Hematopoietic multipotent progenitor cell (in vitro differentiated cells): ENCODE results near the gene KIAA1586. TPM values are rescaled to one million over a fixed set of nuclear protein-coding genes. Genes with fewer than 3 reads are reported as not detected.
"Not testable (repeated sequence)": the region's sequence is repeated elsewhere in the genome, so short reads cannot be mapped to it uniquely, and the experiment has no call there.

Source experiments
- DNase-seq, 3 donors: peaks; one replicate each; pipeline ENCODE4 v3.0.0-alpha.2; 2011 to 2015; ENCODE audit warnings: low read depth in 2 of 3, low spot score in 2 of 3
- total RNA-seq: library from RNA; depleted of rRNA; stranded (reverse); fragments of >200 nt; gene quantifications from one replicate; pipeline ENCODE4 v1.2.3, GENCODE V29; 2012

Gene KIAA1586, protein sequence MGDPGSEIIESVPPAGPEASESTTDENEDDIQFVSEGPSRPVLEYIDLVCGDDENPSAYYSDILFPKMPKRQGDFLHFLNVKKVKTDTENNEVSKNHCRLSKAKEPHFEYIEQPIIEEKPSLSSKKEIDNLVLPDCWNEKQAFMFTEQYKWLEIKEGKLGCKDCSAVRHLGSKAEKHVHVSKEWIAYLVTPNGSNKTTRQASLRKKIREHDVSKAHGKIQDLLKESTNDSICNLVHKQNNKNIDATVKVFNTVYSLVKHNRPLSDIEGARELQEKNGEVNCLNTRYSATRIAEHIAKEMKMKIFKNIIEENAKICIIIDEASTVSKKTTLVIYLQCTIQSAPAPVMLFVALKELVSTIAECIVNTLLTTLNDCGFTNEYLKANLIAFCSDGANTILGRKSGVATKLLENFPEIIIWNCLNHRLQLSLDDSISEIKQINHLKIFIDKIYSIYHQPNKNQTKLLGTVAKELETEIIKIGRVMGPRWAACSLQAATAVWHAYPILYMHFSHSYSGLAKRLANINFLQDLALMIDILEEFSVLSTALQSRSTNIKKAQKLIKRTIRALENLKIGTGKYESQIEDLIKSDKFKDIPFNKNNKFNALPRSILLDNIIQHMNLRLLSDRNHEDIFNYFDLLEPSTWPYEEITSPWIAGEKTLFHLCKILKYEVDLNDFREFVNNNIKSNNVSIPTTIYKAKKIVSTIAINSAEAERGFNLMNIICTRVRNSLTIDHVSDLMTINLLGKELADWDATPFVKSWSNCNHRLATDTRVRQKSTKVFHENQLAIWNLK
- 5.4 TPM for total RNA-seq

DNA sequence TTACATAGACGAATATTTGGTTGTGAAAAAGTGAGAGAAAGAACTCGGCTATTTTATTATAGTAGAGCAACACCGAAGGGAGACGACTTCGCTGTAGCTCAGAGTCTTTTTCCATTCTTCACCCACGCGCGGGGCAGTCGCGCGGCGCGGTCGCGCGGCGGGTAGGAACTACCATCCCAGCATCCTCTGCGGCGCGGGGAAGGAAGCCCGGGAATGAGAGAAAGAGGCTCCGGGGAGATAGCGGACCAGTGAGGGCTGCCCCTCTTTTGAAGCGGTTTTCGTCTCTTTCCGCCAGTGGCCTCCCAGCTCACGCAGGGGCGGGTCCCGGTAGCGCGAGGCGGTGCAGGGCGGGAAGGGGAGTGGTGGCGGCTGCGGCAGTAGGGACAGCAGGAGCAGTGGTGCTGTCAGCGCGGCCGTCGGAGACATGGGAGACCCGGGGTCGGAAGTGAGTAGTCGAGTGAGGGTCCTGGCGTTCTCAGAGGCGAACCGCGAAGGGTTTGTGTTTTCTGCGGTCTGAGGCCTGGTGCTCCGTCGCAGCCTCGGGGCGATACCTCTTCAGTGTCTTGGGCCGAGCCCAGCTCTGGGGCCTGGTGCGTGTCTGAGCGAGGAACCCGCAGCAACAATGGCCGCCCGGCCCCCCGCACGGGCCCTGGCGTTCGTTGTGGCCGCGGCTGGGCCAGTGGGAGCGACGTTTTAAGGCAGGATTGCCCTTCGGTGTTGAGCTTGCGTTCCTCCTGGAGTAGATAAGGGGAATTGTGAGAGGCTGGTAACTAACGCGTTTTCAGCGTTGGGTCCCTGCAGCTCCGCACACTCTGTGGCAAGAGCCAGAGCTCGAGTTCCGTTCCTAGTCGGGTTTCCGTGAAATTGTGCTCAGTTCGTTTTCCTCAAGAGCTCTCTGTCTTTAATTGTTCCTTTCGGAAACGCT lies at the start of gene KIAA1586:
Gene KIAA1586 (plus strand): TSS at position 362 of the 925 bp plus-strand sequence. CDS start 63 bp downstream, at position 425.
- peak; percentile 59 to 84 (median 82) for DNase-seq

DNA sequence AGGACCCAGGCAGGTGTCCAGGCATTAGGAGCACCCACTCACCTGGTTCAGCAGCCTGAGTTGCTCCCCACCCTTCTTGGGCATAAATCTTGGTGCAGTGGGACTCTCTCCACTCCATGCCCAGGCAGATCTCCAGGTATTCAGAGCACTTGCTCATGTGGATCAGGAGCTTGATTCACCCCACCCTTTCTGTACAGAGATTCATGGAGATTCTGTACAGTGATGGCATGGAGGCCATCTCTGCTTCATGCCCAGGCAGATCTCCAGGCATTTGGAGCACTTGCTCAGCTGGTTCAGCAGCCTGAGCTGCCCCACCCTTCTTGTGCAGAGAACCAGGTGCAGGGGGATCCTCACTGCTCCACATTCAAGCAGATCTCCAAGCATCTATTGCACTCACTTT lies 47.4 kb upstream of the KIAA1586 start:
- DNase-seq, result no peak

DNA sequence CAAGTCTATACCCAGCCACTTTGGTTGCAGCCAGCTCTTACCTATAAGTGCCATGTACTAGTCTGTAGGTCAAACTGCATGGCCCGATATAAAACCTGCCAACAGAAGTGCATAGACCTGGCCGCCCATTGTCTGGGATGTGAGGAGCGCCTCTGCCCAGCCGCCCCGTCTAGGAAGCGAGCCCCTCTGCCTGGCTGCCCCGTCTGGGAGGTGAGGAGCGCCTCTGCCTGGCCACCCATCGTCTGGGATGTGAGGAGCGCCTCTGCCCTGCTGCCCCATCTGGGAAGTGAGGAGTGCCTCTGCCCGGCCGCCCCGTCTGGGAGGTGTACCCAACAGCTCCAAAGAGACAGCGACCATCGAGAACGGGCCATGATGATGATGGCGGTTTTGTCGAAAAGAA lies 46.7 kb upstream of the KIAA1586 start:
- DNase-seq, result not testable (repeated sequence)

DNA sequence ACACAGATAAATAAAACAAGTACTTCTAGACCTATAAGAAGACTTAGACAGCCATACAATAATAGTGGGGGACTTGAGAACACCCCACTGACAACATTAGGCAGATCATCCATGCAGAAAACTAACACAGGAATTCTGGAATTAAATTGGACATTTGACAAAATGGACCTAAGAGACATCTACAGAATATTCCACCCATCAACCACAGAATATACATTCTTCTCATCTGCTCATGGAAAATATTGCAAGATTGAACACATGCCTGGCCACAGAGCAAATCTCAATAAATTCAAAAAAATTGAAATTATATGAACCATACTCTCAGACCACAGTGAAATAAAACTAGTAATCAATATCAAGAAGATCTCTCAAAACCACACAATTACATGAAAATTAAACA lies 44.3 kb upstream of the KIAA1586 start:
- no peak for DNase-seq

DNA sequence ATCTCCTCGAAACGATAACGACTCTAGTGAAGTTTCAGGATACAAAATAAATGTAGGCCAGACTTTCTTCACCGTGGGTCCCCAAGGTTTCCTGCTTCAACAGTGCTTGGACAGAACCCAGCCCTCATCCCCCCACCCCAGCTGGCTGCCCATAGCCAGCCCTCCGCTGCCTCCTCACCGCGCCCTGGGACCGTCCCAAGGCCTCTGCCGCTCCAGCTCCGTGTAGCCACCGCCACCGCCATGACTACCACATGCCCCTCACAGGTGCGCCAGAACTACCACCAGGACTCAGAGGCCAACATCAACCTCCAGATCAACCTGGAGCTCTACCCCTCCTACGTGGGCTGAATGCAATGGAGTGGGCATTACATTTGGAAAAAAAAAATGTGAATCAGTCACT lies 42.2 kb upstream of the KIAA1586 start:
- no peak for DNase-seq

DNA sequence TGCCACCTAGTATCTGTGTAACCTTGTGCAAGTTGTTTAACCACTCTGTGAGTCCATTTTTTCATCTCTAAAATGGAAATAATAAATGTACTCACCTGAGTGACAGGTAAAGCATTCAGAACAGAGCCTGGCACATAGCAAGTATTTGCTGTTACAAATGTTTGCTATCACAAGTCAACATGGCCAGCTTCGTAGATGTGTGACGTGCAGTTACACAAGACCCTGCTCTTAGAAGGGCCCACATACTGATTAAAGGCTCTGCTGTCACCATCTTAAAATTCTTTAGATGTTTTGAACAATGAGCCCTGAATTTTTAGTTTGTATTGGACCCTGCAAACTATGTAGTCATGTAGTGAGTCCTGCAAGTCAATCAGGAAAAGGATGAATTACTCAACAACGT lies 40.4 kb upstream of the KIAA1586 start:
- no peak for DNase-seq

DNA sequence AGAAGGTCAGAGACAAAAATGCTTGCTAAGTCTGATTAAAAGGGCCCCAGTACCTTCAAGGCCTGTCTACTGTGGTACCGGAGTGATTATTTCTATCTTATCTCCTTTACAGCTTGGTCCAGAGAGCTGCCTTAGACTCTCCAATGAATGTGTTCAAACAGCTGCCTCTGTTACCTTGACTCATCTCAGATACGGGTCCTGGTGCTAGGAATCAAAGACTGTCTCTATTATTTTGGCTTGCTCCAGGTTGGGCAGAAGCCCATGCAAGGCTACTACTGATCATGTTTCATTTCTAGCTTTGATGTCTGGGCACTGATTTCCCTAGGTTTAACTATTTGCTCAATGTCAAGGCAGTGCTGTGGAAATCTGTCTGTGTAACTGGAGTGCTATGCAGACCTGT lies 38.4 kb upstream of the KIAA1586 start:
- DNase-seq, result not testable (repeated sequence)

DNA sequence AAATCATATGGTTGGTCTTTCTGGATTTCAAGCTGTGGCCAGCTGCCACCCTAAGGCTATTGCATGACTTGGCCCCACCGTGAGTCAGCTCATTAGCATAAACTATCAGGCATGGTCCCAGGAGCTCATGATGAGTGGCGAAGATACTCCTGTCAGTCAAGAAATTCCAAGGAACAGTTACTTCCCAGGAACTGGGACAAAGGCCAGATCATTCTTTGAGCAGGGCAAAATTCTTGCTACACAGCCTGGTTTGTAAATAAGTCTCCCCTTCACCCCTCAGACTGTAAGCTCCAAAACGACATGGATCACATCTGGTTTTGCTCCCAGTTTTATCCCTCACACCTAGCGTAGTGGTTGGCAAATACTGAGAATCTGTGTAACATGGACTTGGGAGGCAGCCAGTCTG lies 33.0 kb upstream of the KIAA1586 start:
- no peak for DNase-seq

DNA sequence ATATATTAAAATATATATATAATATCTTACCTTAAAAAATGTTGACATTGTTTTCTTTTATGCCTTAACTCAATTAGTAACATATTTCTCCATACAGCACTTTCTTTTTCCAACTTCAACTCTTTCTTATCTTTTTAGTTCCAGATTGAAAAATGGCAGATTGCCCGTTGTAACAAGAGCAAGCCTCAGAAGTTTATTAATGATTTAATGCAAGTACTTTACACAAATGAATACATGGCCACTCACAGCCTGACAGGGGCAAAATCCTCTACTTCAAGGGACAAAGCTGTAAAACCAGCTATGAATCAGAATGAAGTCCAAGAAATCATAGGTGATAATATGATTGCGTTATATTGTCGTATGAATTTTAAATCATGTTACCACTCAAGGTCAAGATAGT lies 29.4 kb upstream of the KIAA1586 start:
- peak in 1 of 3 donors; percentile 27 for DNase-seq

DNA sequence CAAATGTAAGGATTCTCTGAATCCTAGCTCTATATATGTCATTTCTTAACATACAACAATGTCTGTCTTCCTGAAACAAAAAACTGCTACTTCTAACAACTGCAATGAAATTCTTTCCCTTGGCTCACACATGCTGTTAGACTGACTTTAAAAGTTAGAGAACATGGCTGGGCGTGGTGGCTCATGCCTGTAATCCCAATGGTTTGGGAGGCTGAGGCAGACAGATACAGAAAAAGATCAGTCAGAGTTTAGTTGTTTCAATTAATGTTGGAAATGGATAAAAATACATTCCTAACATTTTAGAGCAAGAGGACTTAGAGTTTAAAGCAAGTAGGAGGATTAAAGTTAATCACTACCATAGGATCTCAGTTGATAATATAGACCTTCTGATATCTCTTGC lies 28.7 kb upstream of the KIAA1586 start:
- no peak for DNase-seq

DNA sequence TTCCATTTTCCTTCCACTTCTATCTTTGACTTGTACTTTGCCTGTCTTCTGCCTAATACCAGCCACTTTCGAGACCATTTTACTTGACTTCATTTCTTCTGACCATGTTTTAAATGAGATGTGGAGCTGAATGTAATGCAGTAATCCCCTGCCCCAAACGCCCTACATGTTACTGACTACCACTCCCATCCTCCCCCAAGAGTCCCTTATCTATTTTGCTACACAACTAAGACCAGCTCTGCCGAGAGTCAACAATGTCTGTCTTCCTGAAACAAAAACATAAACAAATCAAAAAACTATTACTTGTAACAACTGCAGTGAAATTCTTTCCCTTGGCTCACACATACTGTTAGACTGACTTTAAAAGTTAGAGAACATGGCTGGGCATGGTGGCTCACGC lies 27.1 kb upstream of the KIAA1586 start:
- DNase-seq, result no peak

DNA sequence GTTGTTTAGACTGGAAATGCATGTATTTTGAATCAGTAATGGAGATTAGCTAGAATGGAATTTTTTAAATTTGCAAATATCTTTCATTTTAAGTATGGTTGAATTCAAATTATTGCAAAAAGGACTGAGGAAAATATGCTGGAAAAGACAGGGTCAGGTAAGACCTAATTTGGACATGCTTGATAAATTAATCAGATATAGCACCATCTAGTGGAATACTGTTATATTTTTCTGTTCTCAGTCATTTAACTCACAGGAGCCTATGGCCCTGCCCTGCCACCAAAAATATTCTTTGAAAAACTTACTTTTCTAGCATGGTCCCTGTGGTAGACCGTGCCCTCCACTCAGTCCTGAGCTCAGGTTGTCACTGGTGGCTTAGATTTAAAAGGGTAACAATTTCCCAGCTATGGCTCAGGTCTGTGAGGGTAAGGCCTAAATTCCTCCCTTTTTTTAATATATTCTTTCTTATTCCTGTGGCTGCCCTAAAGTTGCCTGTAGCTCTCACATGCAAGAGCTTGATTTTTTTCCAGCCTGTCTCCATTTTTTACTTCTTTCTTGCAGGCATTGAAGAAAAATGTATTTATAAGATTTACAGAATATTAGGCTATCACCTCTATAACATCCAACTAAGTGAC lies 25.3 kb upstream of the KIAA1586 start:
- DNase-seq, result peak in 2 of 3 donors; percentile 22 to 64

DNA sequence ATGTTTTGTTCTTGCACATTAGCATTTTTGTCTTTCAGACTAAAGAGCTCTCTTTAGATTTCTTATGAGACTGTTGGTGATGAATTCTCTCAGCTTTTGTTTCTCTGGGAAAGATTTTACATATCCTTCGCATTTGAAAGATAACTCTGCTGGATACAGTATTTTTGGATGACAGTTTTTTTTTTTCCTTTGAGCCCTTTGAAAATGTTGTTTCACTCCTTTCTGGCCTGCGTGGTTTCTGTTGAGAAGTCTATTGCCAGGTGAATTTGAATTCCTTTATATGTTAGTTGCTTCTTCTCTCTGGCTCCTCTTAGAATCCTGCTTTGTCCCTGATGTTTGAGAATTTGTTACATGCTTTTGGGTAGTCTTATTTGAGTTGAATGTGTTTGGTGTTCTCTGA lies 22.2 kb upstream of the KIAA1586 start:
- DNase-seq, result no peak

DNA sequence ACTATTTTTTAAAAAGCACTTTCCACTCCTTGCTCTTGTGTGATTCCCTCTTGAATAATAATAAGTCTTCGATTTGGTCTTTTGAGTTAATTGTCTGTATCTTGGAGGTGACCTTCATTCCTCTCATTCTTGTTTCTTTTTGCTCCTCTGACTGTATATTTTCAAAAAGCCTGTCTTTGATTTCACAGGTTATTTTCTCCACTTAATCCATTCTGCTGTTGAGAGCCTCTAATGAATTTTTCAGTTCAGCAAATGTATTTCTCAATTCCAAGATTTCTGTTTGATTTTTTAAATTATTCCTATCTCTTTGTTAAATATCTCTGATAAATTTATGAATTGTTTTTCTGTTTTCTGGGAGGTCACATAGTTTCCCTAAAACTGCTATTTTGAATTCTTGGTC lies 21.7 kb upstream of the KIAA1586 start:
- no peak for DNase-seq

DNA sequence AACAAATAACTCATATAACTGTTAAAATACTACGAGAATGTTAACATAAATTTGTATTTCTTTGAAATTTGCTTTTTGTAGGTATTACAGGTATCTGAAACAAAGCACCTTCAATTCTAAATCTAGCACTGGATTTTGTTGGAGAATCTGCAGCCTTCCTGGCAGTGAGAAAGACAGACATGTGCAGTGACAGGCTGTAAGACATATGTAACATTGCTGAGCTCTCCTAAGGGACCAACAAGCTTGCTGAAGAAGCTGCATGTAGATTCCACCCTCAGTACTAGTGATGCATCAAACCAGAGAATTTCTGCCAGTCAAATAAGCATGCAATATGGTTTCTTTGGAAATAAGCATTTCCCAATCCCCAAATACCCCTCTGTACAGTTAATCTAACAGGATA lies 20.5 kb upstream of the KIAA1586 start:
- no peak for DNase-seq

DNA sequence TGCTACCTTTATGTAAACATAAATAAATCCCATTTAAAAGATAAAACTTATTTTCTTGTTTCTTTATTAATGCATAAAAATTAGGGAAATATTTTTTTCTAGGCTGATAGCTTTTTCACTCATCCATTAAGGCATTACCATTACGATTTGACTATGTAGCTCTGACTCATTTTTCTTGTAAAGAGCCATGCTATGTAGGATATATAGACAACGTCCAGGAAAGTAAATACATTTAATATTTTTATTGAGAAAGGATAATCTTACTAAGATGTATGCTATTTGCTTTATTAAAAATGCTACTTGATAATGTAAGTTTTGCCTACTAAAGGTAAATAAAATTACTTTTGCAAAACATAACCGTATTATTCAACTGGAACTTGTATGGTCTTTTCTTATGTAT lies 19.2 kb upstream of the KIAA1586 start:
- DNase-seq, result no peak

DNA sequence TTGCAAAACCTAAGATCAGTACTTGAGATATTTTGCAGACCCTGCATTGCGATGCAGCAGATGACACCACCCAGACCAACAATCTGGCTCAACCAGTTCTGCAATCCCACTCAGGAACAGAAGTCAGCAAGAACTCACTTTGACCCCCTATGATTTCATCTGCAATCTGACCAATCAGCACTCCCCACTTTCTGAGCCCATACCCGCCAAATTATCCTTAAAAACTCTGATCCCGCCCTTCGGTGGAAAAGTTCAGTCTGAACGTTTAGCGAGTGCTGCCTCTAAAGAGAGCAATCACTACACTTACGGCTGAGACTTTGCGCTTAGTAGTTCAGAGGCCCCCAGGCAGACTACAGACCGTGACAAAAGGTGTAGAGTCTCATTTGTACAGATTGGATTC lies 17.3 kb upstream of the KIAA1586 start:
- DNase-seq, result no peak

DNA sequence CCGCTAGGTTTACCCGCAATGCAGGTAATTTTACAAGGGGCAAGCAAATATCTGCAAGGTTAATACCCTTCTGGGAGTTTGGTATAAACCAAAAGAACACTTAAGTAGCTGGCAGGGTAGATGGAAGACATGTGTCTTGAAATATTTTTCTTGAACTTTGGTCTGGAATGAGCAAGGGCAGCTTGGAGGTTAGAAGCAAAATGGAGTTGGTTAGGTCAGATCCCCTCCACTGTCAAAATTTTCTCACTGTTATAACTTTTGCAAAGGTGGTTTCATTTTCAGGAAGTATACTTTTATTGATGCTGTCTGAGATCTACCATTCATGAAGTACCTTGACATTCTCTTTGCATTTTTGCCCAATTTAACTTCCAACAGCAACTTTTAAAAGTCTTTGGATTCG lies 13.3 kb upstream of the KIAA1586 start:
- no peak for DNase-seq

DNA sequence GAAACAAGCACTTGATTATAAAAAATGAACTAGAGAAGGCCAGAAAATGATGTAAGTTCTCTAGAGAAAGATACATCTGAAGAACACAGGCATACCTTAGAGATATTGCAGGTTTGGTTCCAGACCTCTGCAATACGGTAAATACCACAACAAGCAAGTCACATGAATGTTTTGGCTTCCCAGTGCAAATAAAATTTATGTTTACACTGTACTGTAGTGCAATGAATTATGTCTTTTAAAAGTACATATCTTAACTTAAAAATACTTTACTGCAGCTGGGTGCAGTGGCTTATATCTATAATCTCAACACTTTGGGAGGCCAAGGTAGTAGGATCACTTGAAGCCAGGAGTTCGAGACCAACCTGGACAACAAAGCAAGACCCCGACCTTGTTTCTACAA lies 10.9 kb upstream of the KIAA1586 start:
- no peak for DNase-seq

DNA sequence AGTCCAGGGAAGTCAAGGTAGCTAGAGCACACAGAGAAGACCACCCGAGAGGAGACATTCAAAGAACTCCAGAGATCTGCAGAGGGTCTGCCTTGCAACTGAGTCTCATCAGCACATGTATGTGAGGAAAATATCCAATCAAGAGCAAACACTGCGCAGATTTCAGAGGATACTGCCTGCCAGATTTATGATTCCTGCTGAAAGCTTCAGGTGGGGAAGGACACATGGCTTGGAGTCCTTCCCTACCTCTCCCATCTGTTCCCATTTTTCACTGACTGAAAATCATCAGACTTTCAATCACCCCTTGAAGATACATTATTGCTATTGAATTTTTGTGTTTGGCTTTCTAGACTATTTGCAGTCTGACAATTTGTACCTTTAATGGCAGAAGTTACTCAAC lies 7.6 kb upstream of the KIAA1586 start:
- DNase-seq, result no peak
